Choroid plexus epithelial cell (primary cell): ENCODE measurements around the gene EXTL2.
A peak's percentile ranks its signal among the peaks of the same experiment; 100 is the strongest.

Experiments
- DNase-seq: peaks from one replicate; pipeline ENCODE4 v3.0.0-alpha.2; 2010; ENCODE audit warnings: low read depth
- H3K4me3 ChIP-seq: 2 replicates; pipeline ENCODE4 v1.5.1; 2011; ENCODE audit warnings: low read depth, mild to moderate bottlenecking, control low read depth, low read length, moderate library complexity
- CTCF ChIP-seq: conservative IDR thresholded peaks from 2 replicates; pipeline ENCODE4 v1.5.1; 2011; ENCODE audit warnings: low read depth, mild to moderate bottlenecking, control low read depth, inconsistent platforms, low read length, moderate library complexity

EXTL2 gene

GRCh38 chr1:100904528-100904927, 9.9 kb upstream of the EXTL2 start:
- DNase-seq = no peak
- TF ChIP-seq CTCF = no peak
- no peak overlapping the region for H3K4me3 ChIP-seq

- H3K4me3 ChIP-seq = no peak overlapping the region
- DNase-seq = no peak
- no peak for TF ChIP-seq CTCF
Measured at GRCh38 chr1:100903777-100904176, 9.1 kb upstream of the EXTL2 start.

GRCh38 chr1:100902365-100902764, 7.7 kb upstream of the EXTL2 start:
- DNase-seq = no peak
- TF ChIP-seq CTCF = no peak

GRCh38 chr1:100896481-100896982, 1.9 kb upstream of the EXTL2 start:
- peak; percentile 80 for DNase-seq
- TF ChIP-seq CTCF = no peak
- peak overlapping the region; percentile 89 for H3K4me3 ChIP-seq

More at GRCh38 chr1:100902365-100902764, 7.7 kb upstream of the EXTL2 start:
- H3K4me3 ChIP-seq = no peak overlapping the region

GRCh38 chr1:100895540-100896480, 1.2 kb upstream of the EXTL2 start, which contains the start of gene SLC30A7:
Gene SLC30A7 (plus strand): TSS chr1:100896090. CDS start chr1:100896263, 173 bp downstream.
- H3K4me3 ChIP-seq = peak within 1 kb of the TSS; percentile 89
- DNase-seq = peak; percentile 89
- no peak for TF ChIP-seq CTCF

GRCh38 chr1:100893718-100894117, 924 bp downstream of the EXTL2 start:
- peak overlapping the region; percentile 89 for H3K4me3 ChIP-seq
- DNase-seq = no peak
- no peak for TF ChIP-seq CTCF
